Adrenal gland (tissue), 12 donors: ENCODE data around the gene DTD1. TPM values are rescaled to one million over a fixed set of nuclear protein-coding genes. Genes with fewer than 3 reads are reported as not detected.

ENCODE experiments used
- DNase-seq, 7 donors: peaks; one replicate each; pipeline ENCODE4 v3.0.0-alpha.2; 2019 to 2020
- H3K27ac ChIP-seq, 5 donors: fragments of 200-600 bp; sonication (generic) in 4 of 5; 1 replicate in 3 of 5; 2 replicates in 2 of 5; pipeline versions ENCODE4 v1.5.1 to v1.8.0; 2016 to 2020; ENCODE audit warnings: mild to moderate bottlenecking in 1 of 5
- H3K27me3 ChIP-seq: fragments of 200-600 bp; 2 replicates; pipeline ENCODE4 v1.8.0; 2021
- H3K36me3 ChIP-seq, 2 donors: fragments of 200-600 bp; replicated peaks in 1 of 2; 1 replicate in 1 of 2; 2 replicates in 1 of 2; pipeline versions ENCODE4 v1.5.1 to v1.8.0; 2018 to 2022
- H3K4me1 ChIP-seq, 2 donors: fragments of 200-600 bp; replicated peaks in 1 of 2; 1 replicate in 1 of 2; 2 replicates in 1 of 2; pipeline versions ENCODE4 v1.5.1 to v1.8.0; 2018 to 2021
- H3K4me3 ChIP-seq, 4 donors: fragments of 200-600 bp; sonication (generic) in 3 of 4; one replicate each; pipeline ENCODE4 v1.5.1; 2016 to 2018
- H3K9me3 ChIP-seq, 3 donors: fragments of 200-600 bp; sonication (generic) in 1 of 3; replicated peaks in 1 of 3; 1 replicate in 2 of 3; 2 replicates in 1 of 3; pipeline versions ENCODE4 v1.5.1 to v1.8.0; 2016 to 2021
- CTCF ChIP-seq, 6 experiments: fragments of 450-650 bp in 4 of 6; fragments of 200-600 bp in 2 of 6; sonication (generic) in 1 of 6; IDR thresholded peaks; 1 replicate in 5 of 6; 2 replicates in 1 of 6; pipeline versions ENCODE4 v1.5.1 to v1.8.0; 2016 to 2021; ENCODE audit warnings: antibody characterized with exemption in 6 of 6, mild to moderate bottlenecking in 2 of 6, moderate library complexity in 1 of 6
- POLR2A ChIP-seq, 2 donors: fragments of 450-650 bp; IDR thresholded peaks; one replicate each; pipeline ENCODE4 v1.6.1; 2017; ENCODE audit warnings: antibody characterized with exemption in 2 of 2, mild to moderate bottlenecking in 2 of 2, moderate library complexity in 1 of 2
- WGBS, 4 donors: extraction: QIAGEN DNeasy Blood & Tissue Kit in 2 of 4; methylation state at CpG; one replicate each; pipeline versions ENCODE4 v1.1.5 to v1.1.7; 2013 to 2017; 5-methylcytosine and 5-hydroxymethylcytosine counted together
- intact Hi-C, 2 donors: fragments of 100-400 bp; cut with DNase I; formaldehyde crosslinking; loops; one replicate each; pipeline versions ENCODE4 v1.14.1 to v1.15.0; 2022 to 2023
- polyA plus RNA-seq, 3 donors: library from polyadenylated mRNA; stranded (reverse); fragments of 200-250 nt in 2 of 3; fragments of 350-450 nt in 1 of 3; fragmentation: Illumina TruSeq in 1 of 3; extraction: RNeasy Lipid Tissue Mini Kit (QIAGEN cat#74804) in 1 of 3; gene quantifications; one replicate each; pipeline ENCODE4 v1.2.3, GENCODE V29; 2013 to 2014
- total RNA-seq, 9 donors: library from RNA; depleted of rRNA in 4 of 9; stranded (reverse); fragments of >200 nt in 4 of 9; fragments of 120-200 nt in 1 of 9; fragmentation: NEBNext Ultra II Directional in 1 of 9; extraction: Animal tissue kit (Norgen Biotek cat#: 25700) in 1 of 9; gene quantifications; one replicate each; pipeline versions ENCODE4 v1.1.0 to v1.2.4, GENCODE V29; 2013 to 2023
- donor health status: healthy with polysubstance abuse.
- donor health status: Bipolar disorder and iron deficiency.
- donor health status: DM: yes; HTN: yes; CAD: no.
- donor health status: DM: no; HTN: no; CAD: no.
- donor health status: DM: no; HTN: no; CAD: no.
- donor health status: DM: yes; HTN: yes; CAD: no.

DTD1 gene
- total and polyA plus RNA-seq, 12 donors: 9.5 to 38.9 (median 32.9) TPM

GRCh38 chr20:18650224-18650623, 62.4 kb downstream of the DTD1 start:
- Histone ChIP-seq H3K36me3 (no peaks in the 10 kb centered on the region), H3K9me3 (no peaks in the 10 kb centered on the region), H3K4me1 (peaks cover 5 to 7% of the 10 kb centered on the region in 2 donors), H3K27me3 (no peaks in the 10 kb centered on the region), H3K27ac (no peak overlapping the region), H3K4me3 (no peak overlapping the region)
- no peak for TF ChIP-seq CTCF (IDR thresholded peaks at IDR 0.05)
- TF ChIP-seq POLR2A (IDR thresholded peaks at IDR 0.05): no peak
- intact Hi-C loops: no loop called here
- 73 to 84% (median 83%) methylated on average over 5 of the region's 5 CpGs for WGBS, 4 donors
- no peak for DNase-seq

DNA sequence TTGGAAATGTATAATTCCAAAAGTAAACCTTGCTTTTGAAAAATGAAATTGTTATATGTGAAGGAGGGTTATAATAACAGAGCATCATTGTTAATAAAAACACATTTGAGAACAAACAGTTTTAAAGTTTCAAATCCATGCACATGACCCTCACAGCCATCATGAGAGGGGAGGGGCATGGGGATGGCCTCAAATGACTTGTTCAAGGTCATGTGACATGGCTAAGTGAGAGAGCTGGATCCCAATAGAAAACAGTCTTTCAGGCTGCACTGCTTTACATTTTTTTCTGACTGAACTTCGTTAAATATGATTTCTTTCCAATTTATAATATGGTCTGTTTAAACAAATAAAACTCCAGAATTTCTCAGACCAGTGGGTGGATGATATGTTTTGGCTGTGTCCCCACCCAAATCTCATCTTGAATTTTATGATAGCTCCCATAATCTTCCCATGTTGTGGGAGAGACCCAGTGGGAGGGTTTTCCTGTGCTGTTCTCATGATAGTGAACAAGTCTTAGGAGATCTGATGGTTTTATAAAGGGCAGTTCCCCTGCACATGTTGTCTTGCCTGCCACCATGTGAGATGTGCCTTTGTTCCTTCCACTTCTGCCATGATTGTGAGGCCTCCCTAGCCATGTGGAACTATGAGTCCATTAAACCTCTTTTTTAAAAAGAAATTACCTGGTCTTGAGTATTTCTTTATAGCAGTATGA, 66.0 kb downstream of the DTD1 start:
- intact Hi-C loops: no loop called here
- WGBS, 4 donors: 28 to 67% (median 50%) methylated on average over 1 of the region's 1 CpG
- no peak for DNase-seq
- H3K27ac ChIP-seq: no peak overlapping the region
- peaks cover 0 to 7% of the 10 kb centered on the region in 2 donors for H3K4me1 ChIP-seq
- H3K27me3 ChIP-seq: no peaks in the 10 kb centered on the region
- TF ChIP-seq POLR2A (IDR thresholded peaks at IDR 0.05) (no peak), CTCF (IDR thresholded peaks at IDR 0.05) (no peak)
- no peak overlapping the region for H3K4me3 ChIP-seq
- no peaks in the 10 kb centered on the region for H3K9me3 ChIP-seq
- H3K36me3 ChIP-seq: no peaks in the 10 kb centered on the region

GRCh38 chr20:18654448-18654773, 66.6 kb downstream of the DTD1 start:
- TF ChIP-seq POLR2A (IDR thresholded peaks at IDR 0.05): no peak
- no peak for TF ChIP-seq CTCF (IDR thresholded peaks at IDR 0.05)
- Histone ChIP-seq H3K27ac (no peak overlapping the region), H3K4me1 (peaks cover 0 to 7% of the 10 kb centered on the region in 2 donors), H3K4me3 (no peak overlapping the region), H3K9me3 (no peaks in the 10 kb centered on the region), H3K27me3 (no peaks in the 10 kb centered on the region), H3K36me3 (no peaks in the 10 kb centered on the region)
- intact Hi-C loops: no loop called here
- WGBS, 4 donors: 43 to 62% (median 53%) methylated on average over 1 of the region's 1 CpG
- DNase-seq: no peak

- H3K4me3 ChIP-seq: no peak overlapping the region
- WGBS, 4 donors: 21 to 54% (median 48%) methylated on average over 3 to 4 of the region's 4 CpGs
- H3K4me1 ChIP-seq: peaks cover 0 to 7% of the 10 kb centered on the region in 2 donors
- TF ChIP-seq CTCF (IDR thresholded peaks at IDR 0.05): no peak
- no peak for TF ChIP-seq POLR2A (IDR thresholded peaks at IDR 0.05)
- H3K27me3 ChIP-seq: no peaks in the 10 kb centered on the region
- H3K9me3 ChIP-seq: no peaks in the 10 kb centered on the region
- no peak overlapping the region for H3K27ac ChIP-seq
- H3K36me3 ChIP-seq: no peaks in the 10 kb centered on the region
- intact Hi-C loops: no loop called here
- DNase-seq: peak in 4 of 7 donors; percentile 30 to 59 (median 44)
These were observed 69.7 kb downstream of the DTD1 start for GRCh38 chr20:18657575-18657974.
